ENCODE measurements around the gene TMEM238. TPM values are rescaled to one million over a fixed set of nuclear protein-coding genes. Genes with fewer than 3 reads are reported as not detected.

TMEM238 gene
- total RNA-seq, 1 donor from 2014 or later = 5.9 TPM

DNA sequence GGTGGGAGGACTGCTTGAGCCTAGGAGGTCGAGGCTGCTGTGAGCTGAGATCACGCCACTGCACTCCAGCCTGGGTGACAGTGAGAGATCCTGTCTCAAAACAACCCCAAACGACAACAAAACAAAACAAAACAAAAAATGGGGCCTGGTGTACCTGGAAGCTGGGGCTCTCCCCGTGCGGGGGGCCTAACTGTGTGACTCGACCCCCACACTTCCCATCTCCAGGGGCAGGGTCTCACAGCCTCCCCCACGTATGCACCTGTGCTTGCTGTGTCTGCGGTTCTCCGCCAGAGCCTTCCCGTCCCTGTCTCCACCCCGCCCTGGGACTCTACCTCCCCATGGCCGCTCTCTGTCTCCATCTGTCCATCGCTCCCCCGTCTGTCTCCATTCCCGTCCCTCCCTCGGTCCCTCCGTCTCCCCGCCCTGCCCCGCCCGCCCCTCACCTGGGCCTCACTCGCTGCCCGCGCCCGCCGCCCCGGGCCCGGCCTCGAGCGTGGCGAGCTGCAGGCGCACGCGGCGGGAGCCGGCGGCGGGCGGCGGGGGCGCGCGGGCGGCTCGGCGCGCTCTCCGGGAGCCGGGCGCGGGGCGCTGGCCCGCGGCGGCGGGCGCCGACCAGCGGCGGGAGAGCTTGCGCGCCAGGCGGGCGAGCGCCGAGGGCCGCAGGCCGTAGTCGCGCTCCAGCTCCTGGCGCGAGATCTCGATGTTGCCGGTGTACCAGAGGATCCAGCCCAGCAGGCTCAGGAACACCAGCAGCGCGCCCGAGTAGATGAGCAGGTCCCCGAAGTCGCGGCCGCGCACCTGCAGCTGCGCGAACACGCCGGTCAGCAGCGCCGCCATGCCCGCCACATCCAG, 587 bp downstream of the TMEM238 start:
- H3K9me3 ChIP-seq = no peaks in the 10 kb centered on the region
- H3K4me3 ChIP-seq = peak overlapping the region; percentile 70 to 76
- H3K27me3 ChIP-seq = no peaks in the 10 kb centered on the region
- TF ChIP-seq POLR2A (IDR thresholded peaks at IDR 0.05) (no peak), POLR2AphosphoS5 (IDR thresholded peaks at IDR 0.05; ENCODE audit: insufficient read depth in 1 of 2, low read depth in 1 of 2) (no peak)
- TF ChIP-seq, protein P1, sequence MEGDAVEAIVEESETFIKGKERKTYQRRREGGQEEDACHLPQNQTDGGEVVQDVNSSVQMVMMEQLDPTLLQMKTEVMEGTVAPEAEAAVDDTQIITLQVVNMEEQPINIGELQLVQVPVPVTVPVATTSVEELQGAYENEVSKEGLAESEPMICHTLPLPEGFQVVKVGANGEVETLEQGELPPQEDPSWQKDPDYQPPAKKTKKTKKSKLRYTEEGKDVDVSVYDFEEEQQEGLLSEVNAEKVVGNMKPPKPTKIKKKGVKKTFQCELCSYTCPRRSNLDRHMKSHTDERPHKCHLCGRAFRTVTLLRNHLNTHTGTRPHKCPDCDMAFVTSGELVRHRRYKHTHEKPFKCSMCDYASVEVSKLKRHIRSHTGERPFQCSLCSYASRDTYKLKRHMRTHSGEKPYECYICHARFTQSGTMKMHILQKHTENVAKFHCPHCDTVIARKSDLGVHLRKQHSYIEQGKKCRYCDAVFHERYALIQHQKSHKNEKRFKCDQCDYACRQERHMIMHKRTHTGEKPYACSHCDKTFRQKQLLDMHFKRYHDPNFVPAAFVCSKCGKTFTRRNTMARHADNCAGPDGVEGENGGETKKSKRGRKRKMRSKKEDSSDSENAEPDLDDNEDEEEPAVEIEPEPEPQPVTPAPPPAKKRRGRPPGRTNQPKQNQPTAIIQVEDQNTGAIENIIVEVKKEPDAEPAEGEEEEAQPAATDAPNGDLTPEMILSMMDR (IDR thresholded peaks at IDR 0.05) = no peak
- H3K27ac ChIP-seq = peak overlapping the region; percentile 96
- peaks cover 42% of the 10 kb centered on the region for H3K4me1 ChIP-seq
- intact Hi-C loops (cut with DNase I) = loop anchor here (2.0 kb wide), 1 partner anchor 43 kb away; no protein-coding TSS in a partner anchor
- no peak for DNase-seq (ENCODE audit: extremely low spot score in 2 of 2)
- peaks cover 0 to 16% of the 10 kb centered on the region in 2 donors for H3K36me3 ChIP-seq

DNA sequence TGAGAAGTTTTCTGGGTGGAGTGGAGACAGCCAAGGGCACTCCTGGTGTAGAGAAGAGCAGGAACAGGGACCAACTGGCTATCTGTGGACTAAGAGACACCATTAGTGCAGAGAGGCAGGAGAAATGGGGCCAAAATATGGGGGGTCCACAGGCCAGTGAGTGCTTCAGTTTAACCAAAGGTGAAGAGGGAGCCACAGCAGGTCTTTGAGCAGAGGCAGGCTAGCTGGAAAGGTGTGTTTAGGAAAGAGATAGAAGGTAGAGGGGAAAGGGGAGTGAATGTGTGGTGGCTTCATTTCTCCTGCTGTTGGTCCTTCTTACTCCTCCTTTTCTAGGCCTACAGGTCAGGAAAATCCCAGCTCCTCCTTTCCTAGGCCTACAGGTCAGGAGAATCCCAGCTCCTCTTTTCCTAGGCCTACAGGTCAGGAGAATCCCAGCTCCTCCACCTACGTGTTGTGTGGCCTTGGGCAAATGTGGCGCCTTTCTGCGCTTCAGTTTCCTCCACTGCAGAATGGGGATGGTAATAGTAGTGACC, 1.5 kb downstream of the TMEM238 start:
- intact Hi-C loops (cut with DNase I) = no loop called here
- Histone ChIP-seq H3K9me3 (no peaks in the 10 kb centered on the region), H3K4me1 (peaks cover 33% of the 10 kb centered on the region), H3K36me3 (peaks cover 0 to 6% of the 10 kb centered on the region in 2 donors), H3K4me3 (no peak overlapping the region), H3K27me3 (no peaks in the 10 kb centered on the region), H3K27ac (no peak overlapping the region)
- TF ChIP-seq POLR2AphosphoS5 (IDR thresholded peaks at IDR 0.05; ENCODE audit: insufficient read depth in 1 of 2, low read depth in 1 of 2) (no peak), POLR2A (IDR thresholded peaks at IDR 0.05) (no peak)
- TF ChIP-seq, protein P1 (IDR thresholded peaks at IDR 0.05) = no peak
- DNase-seq (ENCODE audit: extremely low spot score in 2 of 2) = no peak

DNA sequence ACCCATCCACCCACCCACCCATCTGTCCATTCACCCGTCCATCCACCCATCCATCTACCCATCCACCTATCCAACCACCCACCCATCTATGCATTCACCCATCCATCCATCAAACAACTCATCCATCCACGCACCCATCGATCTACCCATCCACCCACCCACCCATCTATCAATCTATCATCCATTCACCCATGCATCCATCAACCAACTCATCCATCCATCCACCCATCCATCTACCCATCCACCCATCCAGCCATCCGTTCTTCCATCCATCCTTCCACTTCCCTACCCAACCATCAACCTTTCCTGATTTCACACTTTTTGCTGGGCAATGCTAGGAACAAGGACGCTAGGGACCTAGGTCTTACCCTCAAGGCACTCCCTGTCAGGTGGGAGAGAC, 2.1 kb downstream of the TMEM238 start:
- peaks cover 0 to under 1% of the 10 kb centered on the region in 2 donors for H3K36me3 ChIP-seq
- no peaks in the 10 kb centered on the region for H3K27me3 ChIP-seq
- no peaks in the 10 kb centered on the region for H3K9me3 ChIP-seq
- H3K27ac ChIP-seq = no peak overlapping the region
- intact Hi-C loops (cut with DNase I) = no loop called here
- TF ChIP-seq POLR2A (IDR thresholded peaks at IDR 0.05) = no peak
- TF ChIP-seq, protein P1 (IDR thresholded peaks at IDR 0.05) = no peak
- no peak for TF ChIP-seq POLR2AphosphoS5 (IDR thresholded peaks at IDR 0.05; ENCODE audit: insufficient read depth in 1 of 2, low read depth in 1 of 2)
- peaks cover 27% of the 10 kb centered on the region for H3K4me1 ChIP-seq
- no peak overlapping the region for H3K4me3 ChIP-seq
- DNase-seq (ENCODE audit: extremely low spot score in 2 of 2) = no peak

DNA sequence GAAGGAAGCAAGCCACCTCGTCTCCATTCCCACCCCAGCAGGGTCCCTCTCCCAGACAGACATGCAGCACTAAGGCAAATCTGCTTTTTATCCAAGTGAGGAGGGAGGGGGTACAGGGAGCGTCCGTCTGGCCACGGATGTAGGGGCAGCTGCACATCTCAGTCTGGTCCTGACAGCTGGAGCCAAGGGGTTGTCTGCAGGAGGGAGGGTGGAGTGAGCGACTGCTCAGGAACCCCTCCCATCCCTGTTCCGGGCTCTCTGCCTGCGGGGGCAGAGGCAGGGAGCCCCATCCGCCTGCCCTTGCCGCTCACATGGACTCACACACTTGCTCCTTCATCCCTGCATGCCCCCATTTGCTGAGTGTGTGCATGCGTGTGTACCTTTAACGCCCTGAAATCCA, 4.9 kb downstream of the TMEM238 start:
- Histone ChIP-seq H3K4me3 (no peak overlapping the region), H3K4me1 (peaks cover 13% of the 10 kb centered on the region), H3K27ac (no peak overlapping the region), H3K36me3 (no peaks in the 10 kb centered on the region), H3K9me3 (no peaks in the 10 kb centered on the region), H3K27me3 (no peaks in the 10 kb centered on the region)
- intact Hi-C loops (cut with DNase I) = loop anchor here (10.0 kb wide), 1 partner anchor 74 kb away; no protein-coding TSS in a partner anchor
- no peak for TF ChIP-seq POLR2AphosphoS5 (IDR thresholded peaks at IDR 0.05; ENCODE audit: insufficient read depth in 1 of 2, low read depth in 1 of 2)
- TF ChIP-seq, protein P1 (IDR thresholded peaks at IDR 0.05) = no peak
- no peak for TF ChIP-seq POLR2A (IDR thresholded peaks at IDR 0.05)
- DNase-seq (ENCODE audit: extremely low spot score in 2 of 2) = no peak
